NT2/D1 (cell line): ENCODE results near the gene RTN4.

Experiments
- SUZ12 ChIP-seq: IDR thresholded peaks from 2 replicates; pipeline ENCODE4 v1.6.1; 2011; ENCODE audit not compliant: insufficient read length, insufficient read depth; ENCODE audit errors: extremely low read depth
- YY1 ChIP-seq: IDR thresholded peaks from 2 replicates; pipeline ENCODE4 v1.6.1; 2011; ENCODE audit not compliant: insufficient read length, insufficient read depth
- ZNF274 ChIP-seq: IDR thresholded peaks from 2 replicates; pipeline ENCODE4 v1.6.1; 2011; ENCODE audit warnings: mild to moderate bottlenecking, low read depth, low read length

DNA sequence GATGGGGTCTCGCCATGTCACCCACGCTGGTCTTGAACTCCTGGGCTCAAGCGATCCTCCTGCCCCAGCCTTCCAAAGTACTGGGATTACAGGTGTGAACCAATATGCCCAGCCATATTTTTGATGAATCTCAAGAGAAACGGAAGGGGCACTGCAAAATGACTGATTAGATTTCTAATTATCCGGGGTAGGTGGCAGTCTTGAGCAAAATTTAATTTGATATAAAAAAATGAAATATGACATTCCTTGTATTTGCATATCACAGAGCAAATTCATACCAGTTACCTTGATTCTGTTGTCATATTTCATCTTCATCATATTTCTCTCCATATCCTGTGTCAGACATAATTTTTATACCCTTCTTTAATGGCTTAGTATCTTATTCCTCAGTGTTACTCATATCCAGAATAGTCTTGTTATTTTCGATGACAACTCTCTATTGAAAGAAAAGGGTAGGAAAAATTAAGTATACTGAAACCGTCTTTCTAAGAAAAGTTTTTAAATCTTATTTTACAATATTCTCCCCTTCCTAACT lies 30.0 kb upstream of the RTN4 start:
- no peak for TF ChIP-seq ZNF274
- no peak for TF ChIP-seq SUZ12
- TF ChIP-seq YY1: no peak
